Liver (tissue), 9 donors: ENCODE data around the gene PPP1R1B. TPM values are rescaled to one million over a fixed set of nuclear protein-coding genes. Genes with fewer than 3 reads are reported as not detected.

Experiments used
- DNase-seq: peaks from one replicate; pipeline ENCODE4 v3.0.0-alpha.2; 2017; ENCODE audit warnings: low spot score
- H3K27ac ChIP-seq, 2 donors: one replicate each; pipeline ENCODE4 v1.7.0; 2013; ENCODE audit warnings: inconsistent platforms in 2 of 2, low read length in 2 of 2, control low read depth in 1 of 2, low read depth in 1 of 2, mild to moderate bottlenecking in 1 of 2
- H3K27me3 ChIP-seq, 4 donors: one replicate each; pipeline versions ENCODE4 v1.6.1 to v1.7.0; 2013; ENCODE audit warnings: low read length in 3 of 4, inconsistent platforms in 1 of 4, mild to moderate bottlenecking in 1 of 4, moderate library complexity in 1 of 4; ENCODE audit not compliant: control insufficient read depth in 4 of 4, insufficient read depth in 4 of 4
- H3K36me3 ChIP-seq, 4 donors: one replicate each; pipeline versions ENCODE4 v1.6.1 to v1.7.0; 2013; ENCODE audit warnings: low read length in 3 of 4, mild to moderate bottlenecking in 3 of 4, low read depth in 1 of 4, moderate library complexity in 1 of 4; ENCODE audit not compliant: control insufficient read depth in 4 of 4, insufficient read depth in 3 of 4
- H3K4me1 ChIP-seq, 4 donors: one replicate each; pipeline versions ENCODE4 v1.6.1 to v1.7.0; 2013; ENCODE audit warnings: low read length in 3 of 4, mild to moderate bottlenecking in 3 of 4, moderate library complexity in 1 of 4; ENCODE audit not compliant: control insufficient read depth in 4 of 4, insufficient read depth in 4 of 4
- H3K4me3 ChIP-seq, 3 donors: one replicate each; pipeline versions ENCODE4 v1.6.1 to v1.7.0; 2013; ENCODE audit warnings: low read length in 3 of 3, control low read depth in 1 of 3, low read depth in 1 of 3, mild to moderate bottlenecking in 1 of 3
- H3K9ac ChIP-seq, 2 donors: one replicate each; pipeline ENCODE4 v1.7.0; 2013; ENCODE audit warnings: low read length in 2 of 2, mild to moderate bottlenecking in 2 of 2, moderate library complexity in 2 of 2, control low read depth in 1 of 2, low read depth in 1 of 2
- H3K9me3 ChIP-seq, 4 donors: one replicate each; pipeline versions ENCODE4 v1.6.1 to v1.7.0; 2013; ENCODE audit warnings: low read length in 3 of 4; ENCODE audit not compliant: control insufficient read depth in 4 of 4
- FOXA2 ChIP-seq: IDR thresholded peaks from 2 replicates; pipeline ENCODE4 v1.6.1; 2016; ENCODE audit warnings: antibody characterized with exemption
- HNF4A ChIP-seq, 2 donors: conservative IDR thresholded peaks; 2 replicates each; pipeline ENCODE4 v1.6.1; 2016; ENCODE audit warnings: antibody characterized with exemption in 2 of 2, mild to moderate bottlenecking in 2 of 2
- RAD21 ChIP-seq, 2 donors: IDR thresholded peaks; 2 replicates each; pipeline ENCODE4 v1.6.1; 2016; ENCODE audit warnings: antibody characterized with exemption in 2 of 2, mild to moderate bottlenecking in 2 of 2
- REST ChIP-seq: IDR thresholded peaks from 2 replicates; pipeline ENCODE4 v1.6.1; 2016; ENCODE audit warnings: antibody characterized with exemption, mild to moderate bottlenecking
- RXRA ChIP-seq, 2 donors: IDR thresholded peaks; 2 replicates each; pipeline ENCODE4 v1.6.1; 2017 to 2018; ENCODE audit warnings: antibody characterized with exemption in 2 of 2, mild to moderate bottlenecking in 1 of 2
- TAF1 ChIP-seq: conservative IDR thresholded peaks from 2 replicates; pipeline ENCODE4 v1.6.1; 2016; ENCODE audit warnings: antibody characterized with exemption, mild to moderate bottlenecking
- ZBTB33 ChIP-seq: IDR thresholded peaks from 2 replicates; pipeline ENCODE4 v1.6.1; 2016; ENCODE audit warnings: antibody characterized with exemption
- WGBS: extraction: QIAGEN DNeasy Blood & Tissue Kit; methylation state at CpG from one replicate; pipeline ENCODE4 v1.1.7; 2013; 5-methylcytosine and 5-hydroxymethylcytosine counted together
- polyA plus RNA-seq, 2 donors: library from polyadenylated mRNA; stranded (reverse) in 1 of 2; unstranded in 1 of 2; fragments of 200-250 nt in 1 of 2; fragments of >200 nt in 1 of 2; fragmentation: Nextera tagmentation in 1 of 2; extraction: Ambion mirVana in 1 of 2; gene quantifications; one replicate each; pipeline versions ENCODE4 v1.2.1 to v1.2.3, GENCODE V29; 2013 to 2015
- total RNA-seq, 2 donors: library from RNA; depleted of rRNA; stranded (reverse); fragments of >200 nt; gene quantifications; one replicate each; pipeline ENCODE4 v1.2.3, GENCODE V29; 2014
- donor health status: healthy.
- donor health status: healthy.
- donor health status: healthy.
- donor health status: healthy.
- donor health status: healthy.

Gene PPP1R1B
- total and polyA plus RNA-seq, 4 donors = 0.14 TPM; not detected in 3

GRCh38 chr17:39684369-39685192 lies 57.8 kb downstream of the PPP1R1B start:
- H3K36me3 ChIP-seq = peaks cover 0 to 14% (median 4%) of the 10 kb centered on the region in 4 donors
- WGBS = 96% methylated on average over 12 of the region's 12 CpGs
- no peak overlapping the region for H3K4me3 ChIP-seq
- no peak for DNase-seq
- H3K9ac ChIP-seq = no peak overlapping the region
- no peak overlapping the region for H3K27ac ChIP-seq
- peaks cover 3 to 25% (median 20%) of the 10 kb centered on the region in 4 donors for H3K4me1 ChIP-seq
- TF ChIP-seq FOXA2 (no peak), TAF1 (no peak), RXRA (IDR thresholded peaks at IDR 0.05) (no peak), ZBTB33 (no peak), RAD21 (IDR thresholded peaks at IDR 0.05) (no peak), REST (no peak), HNF4A (conservative IDR thresholded peaks at IDR 0.05) (no peak)
- no peaks in the 10 kb centered on the region for H3K9me3 ChIP-seq
- no peaks in the 10 kb centered on the region for H3K27me3 ChIP-seq

Other genes with a start within 250 kb of the PPP1R1B start
- gene FBXL20, start 225.3 kb upstream of the PPP1R1B start, total RNA-seq = 1 to 10 TPM; 7.9 to 8.4 TPM
- 1 to 10 TPM; 1.6 to 2.5 TPM for gene FBXL20, start 225.3 kb upstream of the PPP1R1B start, polyA plus RNA-seq
- gene MED1, start 175.7 kb upstream of the PPP1R1B start, total RNA-seq = 10 to 100 TPM; 12.0 to 19.3 TPM
- gene MED1, start 175.7 kb upstream of the PPP1R1B start, polyA plus RNA-seq = 1 to 10 TPM; 4.4 to 6.2 TPM
- gene CDK12, start 165.5 kb upstream of the PPP1R1B start, total RNA-seq = 10 to 100 TPM; 19.2 to 30.3 TPM
- gene CDK12, start 165.5 kb upstream of the PPP1R1B start, polyA plus RNA-seq = 10 to 100 TPM in 1 of 2 donors, 1 to 10 TPM in 1; 7.5 to 10.8 TPM
- gene NEUROD2, start 19.0 kb upstream of the PPP1R1B start, total RNA-seq = not detected
- not detected for gene NEUROD2, start 19.0 kb upstream of the PPP1R1B start, polyA plus RNA-seq
- 10 to 100 TPM; 20.4 to 26.0 TPM for gene STARD3, start 10.2 kb downstream of the PPP1R1B start, total RNA-seq
- 10 to 100 TPM; 15.0 to 34.0 TPM for gene STARD3, start 10.2 kb downstream of the PPP1R1B start, polyA plus RNA-seq
- under 1 TPM; 0.14 to 0.67 TPM for gene TCAP, start 38.4 kb downstream of the PPP1R1B start, total RNA-seq
- under 1 TPM in 1 of 2 donors, not detected in 1; 0.22 TPM for gene TCAP, start 38.4 kb downstream of the PPP1R1B start, polyA plus RNA-seq
- 1 to 10 TPM in 1 of 2 donors, not detected in 1; 8.6 TPM for gene PNMT, start 41.5 kb downstream of the PPP1R1B start, total RNA-seq
- gene PNMT, start 41.5 kb downstream of the PPP1R1B start, polyA plus RNA-seq = under 1 TPM; 0.20 to 0.26 TPM
- gene PGAP3, start 61.1 kb downstream of the PPP1R1B start, total RNA-seq = 10 to 100 TPM in 1 of 2 donors, 1 to 10 TPM in 1; 7.9 to 19.5 TPM
- gene PGAP3, start 61.1 kb downstream of the PPP1R1B start, polyA plus RNA-seq = 10 to 100 TPM; 13.3 to 14.6 TPM
- gene ERBB2, start 73.1 kb downstream of the PPP1R1B start, total RNA-seq = 10 to 100 TPM; 21.0 to 28.8 TPM
- gene ERBB2, start 73.1 kb downstream of the PPP1R1B start, polyA plus RNA-seq = 10 to 100 TPM in 1 of 2 donors, 1 to 10 TPM in 1; 4.7 to 10.5 TPM
- 10 to 100 TPM; 11.1 to 13.4 TPM for gene MIEN1, start 103.6 kb downstream of the PPP1R1B start, total RNA-seq
- 10 to 100 TPM; 44.6 to 99.0 TPM for gene MIEN1, start 103.6 kb downstream of the PPP1R1B start, polyA plus RNA-seq
- 1 to 10 TPM; 1.9 to 3.0 TPM for gene GRB7, start 111.0 kb downstream of the PPP1R1B start, total RNA-seq
- gene GRB7, start 111.0 kb downstream of the PPP1R1B start, polyA plus RNA-seq = 1 to 10 TPM; 1.9 to 6.8 TPM
- 1 to 10 TPM; 1.3 to 2.3 TPM for gene IKZF3, start 237.4 kb downstream of the PPP1R1B start, total RNA-seq
- gene IKZF3, start 237.4 kb downstream of the PPP1R1B start, polyA plus RNA-seq = under 1 TPM; 0.32 to 0.36 TPM
- not detected for gene ZPBP2, start 241.2 kb downstream of the PPP1R1B start, total RNA-seq
- not detected for gene ZPBP2, start 241.2 kb downstream of the PPP1R1B start, polyA plus RNA-seq